ENCODE data around the gene USP46. TPM values are rescaled to one million over a fixed set of nuclear protein-coding genes. Genes with fewer than 3 reads are reported as not detected.

Gene USP46
- total RNA-seq, 1 experiment from 2014 or later = 48.1 TPM

DNA sequence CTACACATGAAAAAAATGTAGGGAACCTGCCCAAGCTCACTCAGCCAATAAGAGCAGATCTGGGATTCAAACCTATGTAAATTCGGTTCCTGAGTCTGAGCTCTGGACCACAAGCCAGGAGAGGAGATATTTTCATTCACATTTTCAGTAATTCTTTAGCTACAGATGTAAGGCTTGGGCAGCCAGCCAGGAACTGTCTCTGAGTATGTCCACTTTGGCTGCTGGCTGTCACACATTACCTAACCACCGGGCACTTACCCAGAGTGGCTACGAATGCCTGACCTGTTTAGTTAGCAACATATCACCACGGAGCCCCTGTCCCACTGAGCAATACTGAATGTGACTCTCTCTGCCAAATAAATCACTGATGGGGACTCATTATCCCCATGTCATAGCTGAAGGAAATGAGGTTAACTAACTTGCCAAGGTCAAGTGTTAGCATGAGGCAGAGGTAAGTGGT is 15.3 kb downstream of the USP46 start:
- TF ChIP-seq NFYB (CRISPR knock-in tag; conservative IDR thresholded peaks at IDR 0.05; ENCODE audit: low read depth) (no peak), ZBTB43 (CRISPR knock-in tag; IDR thresholded peaks at IDR 0.05) (no peak), CBFB (CRISPR knock-in tag; IDR thresholded peaks at IDR 0.05; ENCODE audit: low read depth) (no peak), TCF7 (CRISPR knock-in tag; IDR thresholded peaks at IDR 0.05; ENCODE audit: low read depth) (no peak), TEAD4 (CRISPR knock-in tag; IDR thresholded peaks at IDR 0.05) (no peak), FOXP1 (CRISPR knock-in tag; IDR thresholded peaks at IDR 0.05; ENCODE audit: borderline replicate concordance) (no peak), TEAD1 (CRISPR knock-in tag; IDR thresholded peaks at IDR 0.05) (no peak), ZNF396 (CRISPR knock-in tag; IDR thresholded peaks at IDR 0.05; ENCODE audit: borderline replicate concordance) (no peak), FOXK1 (CRISPR knock-in tag; IDR thresholded peaks at IDR 0.05) (no peak), TP53 (CRISPR knock-in tag; IDR thresholded peaks at IDR 0.05) (no peak), CTCF (IDR thresholded peaks at IDR 0.05) (no peak), HMGXB4 (CRISPR knock-in tag; IDR thresholded peaks at IDR 0.05) (no peak), USF1 (CRISPR knock-in tag; IDR thresholded peaks at IDR 0.05) (no peak), ATF1 (CRISPR knock-in tag; IDR thresholded peaks at IDR 0.05) (no peak), PRRX2 (CRISPR knock-in tag; IDR thresholded peaks at IDR 0.05) (no peak)
- TF ChIP-seq, protein P1, sequence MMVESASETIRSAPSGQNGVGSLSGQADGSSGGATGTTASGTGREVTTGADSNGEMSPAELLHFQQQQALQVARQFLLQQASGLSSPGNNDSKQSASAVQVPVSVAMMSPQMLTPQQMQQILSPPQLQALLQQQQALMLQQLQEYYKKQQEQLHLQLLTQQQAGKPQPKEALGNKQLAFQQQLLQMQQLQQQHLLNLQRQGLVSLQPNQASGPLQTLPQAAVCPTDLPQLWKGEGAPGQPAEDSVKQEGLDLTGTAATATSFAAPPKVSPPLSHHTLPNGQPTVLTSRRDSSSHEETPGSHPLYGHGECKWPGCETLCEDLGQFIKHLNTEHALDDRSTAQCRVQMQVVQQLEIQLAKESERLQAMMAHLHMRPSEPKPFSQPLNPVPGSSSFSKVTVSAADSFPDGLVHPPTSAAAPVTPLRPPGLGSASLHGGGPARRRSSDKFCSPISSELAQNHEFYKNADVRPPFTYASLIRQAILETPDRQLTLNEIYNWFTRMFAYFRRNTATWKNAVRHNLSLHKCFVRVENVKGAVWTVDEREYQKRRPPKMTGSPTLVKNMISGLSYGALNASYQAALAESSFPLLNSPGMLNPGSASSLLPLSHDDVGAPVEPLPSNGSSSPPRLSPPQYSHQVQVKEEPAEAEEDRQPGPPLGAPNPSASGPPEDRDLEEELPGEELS (CRISPR knock-in tag; IDR thresholded peaks at IDR 0.05) = no peak
- TF ChIP-seq, protein P2, sequence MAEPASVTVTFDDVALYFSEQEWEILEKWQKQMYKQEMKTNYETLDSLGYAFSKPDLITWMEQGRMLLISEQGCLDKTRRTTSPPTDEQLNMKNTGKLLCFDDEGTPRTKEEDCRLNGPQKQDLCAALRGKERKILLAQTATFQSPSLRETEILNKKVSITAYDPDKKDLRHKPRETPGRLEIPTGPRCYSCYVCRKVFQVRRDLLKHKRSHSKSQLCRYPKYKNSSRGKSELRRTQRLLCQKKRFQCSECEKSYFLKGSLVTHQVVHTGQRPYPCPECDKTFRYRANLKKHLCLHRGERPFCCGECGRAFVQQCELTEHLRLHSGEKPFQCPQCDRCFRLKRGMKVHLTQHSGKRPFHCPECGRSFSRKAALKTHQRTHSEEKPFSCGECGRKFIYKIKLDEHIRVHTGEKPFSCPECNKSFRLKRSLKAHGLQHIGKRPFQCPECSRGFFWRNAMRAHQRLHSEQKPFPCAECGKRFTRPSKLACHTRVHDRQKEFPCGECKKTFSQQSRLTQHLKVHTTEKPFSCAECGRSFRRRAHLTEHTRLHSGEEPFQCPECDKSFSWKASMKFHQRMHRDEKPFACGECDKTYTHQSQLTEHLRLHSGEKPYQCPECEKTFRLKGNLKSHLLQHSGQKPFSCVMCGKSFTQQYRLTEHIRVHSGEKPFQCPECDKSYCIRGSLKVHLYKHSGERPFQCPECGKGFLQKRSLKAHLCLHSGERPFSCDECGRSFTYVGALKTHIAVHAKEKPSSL (CRISPR knock-in tag; conservative IDR thresholded peaks at IDR 0.05) = no peak
- peaks cover 73% of the 10 kb centered on the region for H3K4me1 Mint-ChIP-seq

More for the DNA sequence above, 15.3 kb downstream of the USP46 start:
- peak; percentile 36; the same call in 1 of the 2 replicates for ATAC-seq
- no peak for DNase-seq (ENCODE audit: low spot score)
- Mint-ChIP-seq H3K36me3 (peaks cover 5% of the 10 kb centered on the region), H3K9me3 (peaks cover 2% of the 10 kb centered on the region), H3K27me3 (ENCODE audit: low read depth) (no peaks in the 10 kb centered on the region), H3K4me3 (no peak overlapping the region), H3K27ac (no peak overlapping the region)
- POLR2A ChIA-PET = interaction anchor here (0.7 to 0.9 kb wide), 3 partner anchors 14 to 312 kb away, joined by 3 read pairs; no protein-coding TSS in a partner anchor
- CTCF ChIA-PET = interaction anchor here (1.1 to 1.7 kb wide), 2 partner anchors 24 to 268 kb away, joined by 3 to 6 read pairs; no protein-coding TSS in a partner anchor
